NCI-H2107 treated with DMSO at 0.1 percent for 48 hours (cell line): ENCODE data around the gene CYP4F3.
A peak's percentile ranks its signal among the peaks of the same experiment; 100 is the strongest.
"Not testable (repeated sequence)": the region's sequence is repeated elsewhere in the genome, so short reads cannot be mapped to it uniquely, and the experiment has no call there.

ENCODE experiments used
- DNase-seq: peaks from one replicate; lab custom pipeline; 2025; ENCODE audit not compliant: unreplicated experiment; lab: John Stamatoyannopoulos, UW

CYP4F3 gene

GRCh38 chr19:15629003-15629880 is 11.5 kb upstream of the CYP4F3 start:
- peak; percentile 14 for DNase-seq

GRCh38 chr19:15631817-15632216 is 8.9 kb upstream of the CYP4F3 start:
- no peak for DNase-seq

DNA sequence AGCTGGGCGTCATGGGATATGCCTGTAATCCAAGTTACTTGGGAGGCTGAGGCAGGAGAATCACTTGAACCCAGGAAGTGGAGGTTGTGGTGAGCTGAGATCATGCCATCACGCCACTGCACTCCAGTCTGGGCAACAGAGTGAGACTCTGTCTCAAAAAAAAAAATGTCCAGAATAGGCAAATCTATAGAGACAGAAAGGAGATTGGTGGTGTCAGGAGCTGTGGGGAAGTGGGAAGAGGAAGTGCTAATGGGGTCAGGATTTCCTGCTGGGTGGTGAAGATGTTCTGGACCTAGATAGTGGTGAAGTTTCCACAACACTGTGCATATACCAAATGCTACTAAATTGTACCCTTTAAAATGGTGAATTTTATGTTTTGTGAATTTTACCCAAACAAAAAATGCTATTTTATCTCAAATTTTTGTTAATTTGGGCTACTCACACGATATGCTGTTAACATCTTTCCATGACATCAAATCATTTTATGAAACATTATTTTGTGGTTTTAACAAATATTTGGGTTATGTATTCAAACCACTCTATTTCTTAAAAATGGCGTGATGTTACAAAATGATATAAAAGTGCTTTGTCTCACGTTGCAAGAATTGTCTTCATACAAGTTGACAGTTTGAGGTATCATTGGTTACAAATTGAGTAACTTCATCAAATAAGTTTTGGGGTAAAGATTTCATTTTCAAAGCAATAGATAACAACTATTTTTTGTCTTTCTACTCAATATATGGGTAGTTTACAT is 7.4 kb upstream of the CYP4F3 start:
- DNase-seq, result no peak

- no peak for DNase-seq
These were observed 6.6 kb upstream of the CYP4F3 start for GRCh38 chr19:15634105-15634504.

DNA sequence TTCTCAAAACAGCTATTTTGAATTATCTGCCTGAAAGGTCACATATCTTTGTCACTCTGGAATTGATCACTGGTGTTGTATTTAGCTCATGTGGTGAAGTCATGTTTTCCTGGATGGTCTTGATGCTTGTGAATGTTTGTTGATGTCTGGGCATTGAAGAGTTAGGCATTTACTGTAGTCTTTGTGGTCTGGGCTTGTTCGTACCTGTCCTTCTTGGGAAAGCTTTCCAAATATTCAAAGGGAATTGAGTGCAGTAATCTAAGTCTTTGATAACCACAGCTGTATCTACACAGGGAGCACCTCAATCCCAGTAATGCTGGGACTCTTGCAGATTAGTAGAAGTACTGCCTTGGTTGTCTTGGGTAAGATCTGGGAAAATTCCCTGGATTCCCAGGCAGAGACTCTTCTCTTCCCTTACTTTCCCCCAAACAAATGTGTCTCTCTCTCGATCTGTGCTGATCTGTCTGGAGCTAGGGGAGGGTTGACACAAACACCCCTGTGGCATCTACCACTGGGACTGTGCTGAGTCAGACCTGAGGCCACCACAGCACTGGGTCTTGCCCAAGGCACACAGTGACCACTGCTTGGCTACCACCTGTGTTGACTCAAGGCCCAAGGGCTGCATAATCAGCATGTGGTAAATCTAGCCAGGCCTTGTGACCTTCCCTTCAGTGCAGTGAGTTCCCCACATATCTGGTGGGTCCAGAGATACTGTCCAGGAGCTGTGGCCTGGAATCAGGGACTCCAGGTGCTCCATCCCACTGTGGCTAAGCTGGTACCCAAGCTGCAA is 5.5 kb upstream of the CYP4F3 start:
- DNase-seq, result no peak

- DNase-seq, result no peak
These were observed 4.7 kb upstream of the CYP4F3 start for GRCh38 chr19:15636026-15636425.

DNA sequence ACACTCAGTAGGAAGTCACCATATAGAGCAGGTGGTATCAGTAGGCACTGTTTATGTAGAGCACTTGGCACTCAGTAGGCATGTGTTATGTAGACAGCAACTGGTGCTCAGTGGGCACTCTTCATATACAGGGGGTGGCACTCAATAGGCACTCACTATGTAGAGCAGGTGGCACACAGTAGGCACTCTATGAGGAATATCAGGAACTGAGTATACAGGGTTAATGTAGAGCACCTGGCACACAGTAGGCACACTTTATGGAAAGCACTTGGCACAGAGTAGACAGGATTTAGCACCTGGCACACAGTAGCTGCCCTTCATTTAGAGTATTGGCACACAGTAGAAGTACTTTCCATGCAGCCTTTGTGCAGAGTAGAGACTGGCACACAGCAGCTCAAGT is 1.1 kb upstream of the CYP4F3 start:
- no peak for DNase-seq

GRCh38 chr19:15640904-15641597 is 354 bp downstream of the CYP4F3 start:
- DNase-seq, result no peak

- DNase-seq, result no peak
These were observed 1.3 kb downstream of the CYP4F3 start for GRCh38 chr19:15641901-15642491.

- DNase-seq, result no peak
These were observed 2.1 kb downstream of the CYP4F3 start for GRCh38 chr19:15642807-15643206.

- no peak for DNase-seq
These were observed 2.7 kb downstream of the CYP4F3 start for GRCh38 chr19:15643387-15643786.

- DNase-seq, result no peak
These were observed 3.5 kb downstream of the CYP4F3 start for GRCh38 chr19:15644066-15644741.

GRCh38 chr19:15644816-15645215 is 4.1 kb downstream of the CYP4F3 start:
- no peak for DNase-seq

GRCh38 chr19:15649526-15649925 is 8.8 kb downstream of the CYP4F3 start:
- DNase-seq, result no peak

DNA sequence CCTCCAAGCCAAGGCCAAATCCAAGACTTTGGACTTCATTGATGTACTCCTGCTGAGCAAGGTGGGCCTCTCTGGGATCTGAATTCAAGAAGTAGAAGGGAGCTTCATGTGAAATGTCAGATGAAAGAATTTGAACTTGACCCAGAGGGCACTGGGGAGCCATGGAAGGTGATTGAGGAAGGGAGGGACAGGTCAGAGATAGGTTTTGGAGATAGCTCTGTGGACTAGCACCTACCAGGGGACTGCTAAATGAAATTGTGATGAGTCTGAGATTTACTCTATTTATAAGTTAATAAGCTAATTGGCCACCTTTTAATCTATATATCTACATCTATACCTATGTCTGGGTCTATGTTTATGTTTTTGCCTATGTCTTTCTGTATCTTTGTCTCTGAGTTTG is 9.4 kb downstream of the CYP4F3 start:
- not testable (repeated sequence) for DNase-seq

DNA sequence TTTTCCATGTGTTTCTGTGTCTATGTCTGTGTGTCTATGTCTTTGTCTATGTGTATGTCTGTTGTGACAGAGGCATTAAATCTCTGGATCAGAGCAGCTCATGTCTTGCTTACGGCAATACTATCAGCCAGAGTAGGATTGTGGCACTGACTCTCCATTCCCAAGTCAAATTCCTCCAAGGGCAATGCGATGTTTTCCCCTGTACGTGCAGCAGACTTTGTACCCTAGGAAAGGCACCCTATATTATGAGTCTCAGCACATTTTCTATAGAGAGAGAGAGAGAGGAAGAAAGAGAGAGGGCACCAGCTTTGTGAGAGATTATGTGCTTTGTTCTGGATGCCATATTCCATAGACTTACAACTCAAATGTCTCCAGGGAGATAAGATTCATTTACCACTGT is 11.1 kb downstream of the CYP4F3 start:
- no peak for DNase-seq

- DNase-seq, result no peak
These were observed 12.0 kb downstream of the CYP4F3 start for GRCh38 chr19:15652559-15653278.

- DNase-seq, result no peak
These were observed 15.8 kb downstream of the CYP4F3 start for GRCh38 chr19:15656467-15656866.

GRCh38 chr19:15663247-15663646 is 22.6 kb downstream of the CYP4F3 start:
- no peak for DNase-seq
